ENCODE measurements around the gene SUPT5H.
A peak's percentile ranks its signal among the peaks of the same experiment; 100 is the strongest.

Gene SUPT5H

DNA sequence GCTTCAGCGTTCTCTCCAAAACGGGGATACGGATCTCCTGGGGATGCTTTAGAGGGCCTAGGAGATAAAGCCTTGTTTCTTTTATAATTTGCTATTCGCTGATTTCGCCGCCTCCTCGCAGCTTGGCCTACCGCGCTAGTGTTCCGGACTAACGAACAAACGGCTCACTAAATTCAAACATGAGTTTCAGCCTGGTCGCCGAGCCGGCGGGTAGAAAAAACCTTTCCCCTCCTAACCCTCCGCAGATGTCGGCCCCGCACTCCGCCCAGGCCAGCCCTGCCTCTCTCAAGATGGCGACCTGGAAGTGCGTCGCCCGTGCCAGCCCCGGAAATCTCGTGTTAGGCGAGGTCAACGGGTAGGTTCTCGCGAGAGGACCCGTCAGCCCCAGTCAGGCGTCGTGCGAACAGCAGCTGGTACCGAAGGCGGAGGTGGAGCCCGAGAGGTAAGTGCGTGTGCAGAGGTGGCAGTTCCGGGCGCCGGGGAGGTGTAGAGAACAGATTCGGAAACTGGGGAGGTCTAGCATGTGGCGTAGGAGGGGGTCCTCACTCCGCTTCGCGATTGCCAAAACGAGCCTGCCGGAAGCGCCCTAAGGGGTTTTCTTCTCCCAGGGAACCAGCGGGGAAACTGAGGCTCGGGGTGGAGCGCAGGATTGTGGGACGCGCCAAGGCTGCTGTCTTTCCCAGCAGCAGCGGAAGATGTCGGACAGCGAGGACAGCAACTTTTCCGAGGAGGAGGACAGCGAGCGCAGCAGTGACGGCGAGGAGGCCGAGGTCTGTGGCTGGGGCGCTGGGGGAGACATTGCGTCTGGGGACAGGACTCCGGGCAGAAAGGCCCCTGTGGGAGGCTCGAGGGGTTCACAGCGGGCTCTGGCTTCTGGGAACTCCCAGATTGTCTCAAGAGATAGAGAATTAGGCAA is at the start of gene SUPT5H:
TSS of gene SUPT5H (plus strand) at position 387 of the 916 bp plus-strand sequence. CDS start at position 696, 309 bp downstream.
- peak; percentile 33 for FAIRE-seq

DNA sequence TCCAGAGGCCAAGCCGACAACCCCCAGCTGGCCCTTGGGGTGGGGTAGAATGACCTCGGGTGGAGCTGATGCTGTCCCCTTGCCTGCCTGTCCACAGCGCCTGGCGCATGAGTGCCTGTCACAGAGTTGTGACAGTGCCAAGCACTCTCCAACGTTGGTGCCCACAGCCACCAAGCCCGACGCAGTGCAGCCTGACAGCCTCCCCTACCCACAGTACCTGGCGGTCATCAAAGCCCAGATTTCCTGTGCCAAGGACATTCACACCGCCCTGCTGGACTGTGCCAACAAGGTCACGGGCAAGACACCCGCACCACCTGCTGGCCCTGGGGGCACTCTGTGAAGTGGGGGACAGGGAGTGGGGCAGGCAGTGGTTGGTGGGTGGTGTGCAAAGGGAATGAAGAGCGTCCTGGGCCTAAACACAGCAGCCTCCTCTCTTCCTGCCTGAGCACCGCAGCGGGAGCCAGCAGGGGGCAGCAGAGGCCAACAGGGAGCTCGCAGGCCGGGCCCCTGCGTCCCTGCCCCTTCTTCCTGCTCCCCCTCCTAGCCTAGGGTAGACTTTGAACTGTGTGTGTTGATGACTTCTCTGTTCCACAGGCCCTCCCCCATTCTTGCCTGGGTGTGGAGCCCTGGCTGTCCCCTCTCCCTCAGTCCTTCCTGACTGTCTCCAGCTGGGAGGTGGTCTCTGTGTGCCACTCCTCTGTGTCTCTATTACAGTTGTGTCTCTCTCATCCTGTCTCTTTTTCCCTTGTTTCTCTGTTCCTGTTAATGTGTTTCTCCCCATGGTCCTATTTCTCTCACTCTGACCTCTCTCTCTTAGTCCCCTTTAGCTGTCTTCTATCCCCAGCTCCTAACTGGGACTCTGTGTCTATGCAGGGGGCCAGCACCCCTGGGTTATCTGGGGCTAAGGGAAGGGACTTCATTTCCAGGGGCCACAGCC is 47.8 kb upstream of the SUPT5H start:
- no peak for FAIRE-seq

GRCh38 chr19:39398297-39398864 is 47.0 kb upstream of the SUPT5H start:
- FAIRE-seq, result no peak

GRCh38 chr19:39399668-39400050 is 45.7 kb upstream of the SUPT5H start:
- no peak for FAIRE-seq

DNA sequence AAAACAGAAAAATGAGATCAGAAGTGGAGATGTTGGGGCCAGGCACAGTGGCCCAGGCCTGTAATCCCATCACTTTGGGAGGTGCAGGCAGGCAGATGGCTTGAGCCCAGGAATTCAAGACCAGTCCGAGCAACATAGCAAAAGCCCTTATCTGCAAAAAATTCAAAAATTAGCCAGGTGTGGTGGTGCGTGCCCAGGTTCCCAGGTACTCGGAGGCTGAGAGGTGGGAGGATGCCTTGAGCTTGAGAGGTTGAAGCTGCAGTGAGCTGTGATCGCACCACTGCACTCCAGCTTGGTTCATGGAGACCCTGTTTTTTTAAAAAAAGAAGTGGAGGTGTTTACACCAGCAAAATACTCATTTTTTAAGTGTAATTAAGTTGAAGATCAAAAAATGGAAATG is 45.3 kb upstream of the SUPT5H start:
- FAIRE-seq, result no peak

GRCh38 chr19:39401070-39401548 is 44.3 kb upstream of the SUPT5H start:
- no peak for FAIRE-seq

GRCh38 chr19:39401549-39402345 is 43.6 kb upstream of the SUPT5H start:
- no peak for FAIRE-seq

GRCh38 chr19:39402346-39403300 is 42.8 kb upstream of the SUPT5H start:
- FAIRE-seq, result no peak

- no peak for FAIRE-seq
Observed at GRCh38 chr19:39403331-39404312, 41.8 kb upstream of the SUPT5H start.

DNA sequence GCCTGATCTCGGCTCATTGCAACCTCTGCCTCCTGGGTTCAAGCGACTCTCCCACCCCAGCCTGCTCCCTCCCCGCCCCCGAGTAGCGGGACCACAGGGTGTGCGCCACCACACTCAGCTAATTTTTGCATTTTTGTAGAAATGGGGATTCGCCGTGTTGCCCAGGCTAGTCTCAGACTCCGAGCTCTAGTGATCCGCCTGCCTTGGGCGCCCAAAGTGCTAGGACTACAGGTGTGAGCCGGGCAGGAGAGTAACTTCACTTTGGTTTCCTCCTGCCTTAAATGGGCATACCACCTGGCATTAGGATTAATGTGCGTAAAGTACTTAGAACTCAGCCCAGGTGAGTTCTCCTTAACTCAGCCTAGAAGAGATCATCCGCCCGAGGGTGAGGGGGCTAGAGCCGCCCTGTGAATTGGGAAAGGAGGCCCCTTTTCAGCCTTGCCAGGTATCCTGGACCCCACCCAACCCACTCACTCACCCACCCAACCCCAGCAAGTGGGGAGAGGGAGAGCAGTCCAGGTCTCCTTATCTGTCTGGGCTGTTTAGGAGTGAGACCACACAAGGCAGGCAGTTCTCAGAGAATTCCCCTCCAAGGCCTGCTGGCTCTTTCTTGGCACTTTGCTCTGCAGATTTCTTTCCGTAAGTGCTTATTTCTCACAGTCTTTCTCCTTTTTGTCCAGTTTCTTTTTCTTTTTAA is 40.0 kb upstream of the SUPT5H start:
- no peak for FAIRE-seq

DNA sequence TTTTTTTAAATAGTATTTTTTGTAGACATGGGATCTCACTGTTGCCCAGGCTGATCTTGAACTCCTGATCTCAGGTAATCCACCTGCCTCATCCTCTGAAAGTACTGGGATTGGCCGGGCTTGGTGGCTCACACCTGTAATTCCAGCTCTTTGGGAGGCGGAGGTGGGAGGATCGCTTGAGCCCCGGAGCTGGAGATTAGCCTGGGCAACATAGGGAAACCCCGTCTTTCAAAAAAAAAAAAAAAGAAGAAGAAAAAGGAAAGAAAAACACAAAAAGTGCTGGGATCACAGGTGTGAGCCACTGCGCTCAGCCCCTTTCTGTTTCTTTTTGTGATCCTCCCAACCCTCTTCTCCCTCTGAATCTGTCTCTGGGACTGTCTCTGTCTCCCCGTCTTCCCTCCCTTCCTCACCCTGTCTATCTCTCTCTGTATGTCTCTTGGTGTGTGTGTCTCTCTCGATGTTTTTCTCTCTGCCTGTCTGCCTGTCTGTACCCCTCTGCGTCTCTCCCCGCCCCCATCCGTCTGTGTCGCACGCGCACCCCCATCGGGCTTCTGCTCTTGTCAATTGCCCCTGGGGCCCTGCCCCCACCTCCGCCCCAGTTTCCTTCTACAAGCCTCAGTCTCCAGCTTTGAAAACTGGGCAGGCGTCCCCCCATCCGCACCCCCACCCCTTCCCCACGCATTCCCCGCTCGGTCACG is 39.3 kb upstream of the SUPT5H start:
- no peak for FAIRE-seq

DNA sequence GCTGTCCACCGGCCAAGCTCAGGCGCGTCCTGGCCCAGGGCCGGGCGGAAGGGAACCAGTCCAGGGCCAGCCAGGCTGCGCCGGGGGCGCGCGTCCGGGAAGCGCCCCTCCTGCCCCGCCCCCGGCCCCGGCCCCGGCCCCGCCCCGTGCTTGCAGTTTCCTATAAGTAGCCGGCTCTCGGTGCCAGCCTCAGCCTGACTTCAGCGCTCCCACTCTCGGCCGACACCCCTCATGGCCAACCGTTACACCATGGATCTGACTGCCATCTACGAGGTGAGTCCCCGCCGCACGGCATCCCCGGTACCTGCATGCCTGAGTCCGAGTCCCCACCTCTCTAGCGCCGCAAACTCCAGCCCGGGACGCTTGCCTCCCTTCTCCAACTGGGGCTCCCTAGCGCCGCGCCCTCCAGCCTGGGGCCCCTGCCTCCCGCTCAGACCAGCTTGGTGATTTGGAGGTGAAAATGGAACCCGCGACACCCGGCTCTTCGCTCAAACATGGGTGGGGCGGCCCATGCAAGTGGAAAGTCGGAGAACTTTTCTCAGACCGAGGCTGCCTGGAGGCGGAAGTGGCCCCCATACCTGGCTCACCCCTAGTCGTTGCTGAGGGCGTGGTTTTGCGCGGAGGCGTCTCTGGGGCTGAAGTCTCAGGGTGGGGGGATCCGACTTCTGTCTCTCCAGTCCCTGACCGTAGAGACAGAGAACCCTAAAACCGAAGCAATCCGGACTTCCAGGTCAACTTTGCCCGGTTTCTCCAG is 38.5 kb upstream of the SUPT5H start, which contains the start of gene ZFP36:
TSS of gene ZFP36 (plus strand) at position 192 of the 754 bp plus-strand sequence. CDS start at position 250, 58 bp downstream.
- FAIRE-seq, result no peak

DNA sequence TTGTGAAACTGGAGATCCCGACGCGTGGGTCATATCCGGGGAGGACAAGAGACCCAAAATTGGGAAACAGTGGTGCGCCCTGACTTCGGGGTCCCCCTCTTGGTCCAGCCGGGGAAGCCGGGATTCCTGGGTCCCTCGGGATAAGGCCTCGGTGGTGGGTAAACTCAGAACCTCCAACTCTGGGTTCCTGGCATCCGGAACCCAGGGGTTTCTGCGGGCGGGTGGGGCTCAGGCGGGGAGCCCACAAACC is 38.0 kb upstream of the SUPT5H start:
- no peak for FAIRE-seq

GRCh38 chr19:39407660-39408391 is 37.6 kb upstream of the SUPT5H start:
- no peak for FAIRE-seq

DNA sequence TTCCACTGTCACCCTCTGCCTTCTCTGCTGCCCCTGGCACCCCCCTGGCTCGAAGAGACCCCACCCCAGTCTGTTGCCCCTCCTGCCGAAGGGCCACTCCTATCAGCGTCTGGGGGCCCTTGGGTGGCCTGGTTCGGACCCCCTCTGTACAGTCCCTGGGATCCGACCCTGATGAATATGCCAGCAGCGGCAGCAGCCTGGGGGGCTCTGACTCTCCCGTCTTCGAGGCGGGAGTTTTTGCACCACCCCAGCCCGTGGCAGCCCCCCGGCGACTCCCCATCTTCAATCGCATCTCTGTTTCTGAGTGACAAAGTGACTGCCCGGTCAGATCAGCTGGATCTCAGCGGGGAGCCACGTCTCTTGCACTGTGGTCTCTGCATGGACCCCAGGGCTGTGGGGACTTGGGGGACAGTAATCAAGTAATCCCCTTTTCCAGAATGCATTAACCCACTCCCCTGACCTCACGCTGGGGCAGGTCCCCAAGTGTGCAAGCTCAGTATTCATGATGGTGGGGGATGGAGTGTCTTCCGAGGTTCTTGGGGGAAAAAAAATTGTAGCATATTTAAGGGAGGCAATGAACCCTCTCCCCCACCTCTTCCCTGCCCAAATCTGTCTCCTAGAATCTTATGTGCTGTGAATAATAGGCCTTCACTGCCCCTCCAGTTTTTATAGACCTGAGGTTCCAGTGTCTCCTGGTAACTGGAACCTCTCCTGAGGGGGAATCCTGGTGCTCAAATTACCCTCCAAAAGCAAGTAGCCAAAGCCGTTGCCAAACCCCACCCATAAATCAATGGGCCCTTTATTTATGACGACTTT is 36.8 kb upstream of the SUPT5H start:
- FAIRE-seq, result no peak
